Mucosa of descending colon (tissue), 3 donors: ENCODE data around the gene TRIP13. TPM values are rescaled to one million over a fixed set of nuclear protein-coding genes. Genes with fewer than 3 reads are reported as not detected.

Source experiments
- ATAC-seq: fragments of 200-7000 bp; cut with Tn5 transposase; one replicate; pipeline ENCODE4 v1.9.1; 2020; ENCODE audit warnings: mild to moderate bottlenecking, moderate library complexity
- DNase-seq, 3 donors: peaks; one replicate each; pipeline ENCODE4 v3.0.0-alpha.2; 2020
- H3K36me3 ChIP-seq: fragments of 200-600 bp; one replicate; pipeline ENCODE4 v1.8.0; 2021; ENCODE audit warnings: low read depth, mild to moderate bottlenecking
- H3K4me1 ChIP-seq: fragments of 200-600 bp; one replicate; pipeline ENCODE4 v1.8.0; 2021; ENCODE audit warnings: low read depth, mild to moderate bottlenecking
- H3K4me3 ChIP-seq: fragments of 200-600 bp; one replicate; pipeline ENCODE4 v1.8.0; 2021; ENCODE audit warnings: mild to moderate bottlenecking
- H3K9me3 ChIP-seq: fragments of 200-600 bp; one replicate; pipeline ENCODE4 v1.8.0; 2021; ENCODE audit warnings: mild to moderate bottlenecking
- intact Hi-C, 2 donors: fragments of 100-400 bp; cut with DNase I in 1 of 2; cut with micrococcal nuclease in 1 of 2; formaldehyde crosslinking; loops; one replicate each; pipeline versions ENCODE4 v1.11.0 to v1.11.1; 2022; cut with DNase I, micrococcal nuclease
- total RNA-seq, 3 donors: library from RNA; stranded (reverse); fragmentation: NEBNext Ultra II Directional in 2 of 3; extraction: Animal tissue kit (Norgen Biotek cat#: 25700) in 2 of 3; gene quantifications; one replicate each; pipeline versions ENCODE4 v1.2.1 to v1.2.4, GENCODE V29; 2021 to 2023
- TF ChIP-seq, protein P1 (sequence below): fragments of 200-600 bp; IDR thresholded peaks from one replicate; pipeline ENCODE4 v1.8.0; 2022; ENCODE audit warnings: antibody characterized with exemption, mild to moderate bottlenecking
- donor health status: DM: no; HTN: no; CAD: no; lungs with moderate emphysema.
- donor health status: DM: no; HTN: no; CAD: no.
- donor health status: DM: no; HTN: yes; CAD: no.

Gene TRIP13
- total RNA-seq, 3 donors from 2014 or later, result 1.4 to 7.1 (median 2.1) TPM

DNA sequence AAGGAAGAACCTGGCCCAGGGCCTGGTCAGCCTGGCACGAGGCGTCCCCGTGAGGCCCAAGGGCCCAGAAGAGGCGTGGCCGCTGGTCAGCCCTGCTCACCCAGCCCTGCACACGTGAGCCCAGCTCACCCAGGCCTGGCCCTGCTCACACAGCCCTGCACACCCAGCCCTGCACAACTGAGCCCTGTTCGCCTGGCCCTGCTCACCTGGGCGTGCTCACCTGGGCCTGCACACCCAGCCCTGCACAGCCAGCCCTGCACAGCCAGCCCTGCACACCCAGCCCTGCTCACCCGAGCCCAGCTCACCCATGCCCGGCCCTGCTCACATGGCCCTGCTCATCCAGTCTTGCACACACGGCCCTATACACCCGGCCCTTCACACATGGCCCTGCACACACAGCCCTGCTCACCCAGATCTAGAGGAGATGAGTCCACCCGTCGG lies 44.0 kb upstream of the TRIP13 start:
- TF ChIP-seq, protein P1, sequence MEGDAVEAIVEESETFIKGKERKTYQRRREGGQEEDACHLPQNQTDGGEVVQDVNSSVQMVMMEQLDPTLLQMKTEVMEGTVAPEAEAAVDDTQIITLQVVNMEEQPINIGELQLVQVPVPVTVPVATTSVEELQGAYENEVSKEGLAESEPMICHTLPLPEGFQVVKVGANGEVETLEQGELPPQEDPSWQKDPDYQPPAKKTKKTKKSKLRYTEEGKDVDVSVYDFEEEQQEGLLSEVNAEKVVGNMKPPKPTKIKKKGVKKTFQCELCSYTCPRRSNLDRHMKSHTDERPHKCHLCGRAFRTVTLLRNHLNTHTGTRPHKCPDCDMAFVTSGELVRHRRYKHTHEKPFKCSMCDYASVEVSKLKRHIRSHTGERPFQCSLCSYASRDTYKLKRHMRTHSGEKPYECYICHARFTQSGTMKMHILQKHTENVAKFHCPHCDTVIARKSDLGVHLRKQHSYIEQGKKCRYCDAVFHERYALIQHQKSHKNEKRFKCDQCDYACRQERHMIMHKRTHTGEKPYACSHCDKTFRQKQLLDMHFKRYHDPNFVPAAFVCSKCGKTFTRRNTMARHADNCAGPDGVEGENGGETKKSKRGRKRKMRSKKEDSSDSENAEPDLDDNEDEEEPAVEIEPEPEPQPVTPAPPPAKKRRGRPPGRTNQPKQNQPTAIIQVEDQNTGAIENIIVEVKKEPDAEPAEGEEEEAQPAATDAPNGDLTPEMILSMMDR, result no peak
- Histone ChIP-seq H3K9me3 (no peaks in the 10 kb centered on the region), H3K4me3 (no peak overlapping the region), H3K36me3 (no peaks in the 10 kb centered on the region), H3K4me1 (no peaks in the 10 kb centered on the region)
- peak; percentile 19 for ATAC-seq
- intact Hi-C loops, result no loop called here
- DNase-seq, result peak in 1 of 3 donors; percentile 44

DNA sequence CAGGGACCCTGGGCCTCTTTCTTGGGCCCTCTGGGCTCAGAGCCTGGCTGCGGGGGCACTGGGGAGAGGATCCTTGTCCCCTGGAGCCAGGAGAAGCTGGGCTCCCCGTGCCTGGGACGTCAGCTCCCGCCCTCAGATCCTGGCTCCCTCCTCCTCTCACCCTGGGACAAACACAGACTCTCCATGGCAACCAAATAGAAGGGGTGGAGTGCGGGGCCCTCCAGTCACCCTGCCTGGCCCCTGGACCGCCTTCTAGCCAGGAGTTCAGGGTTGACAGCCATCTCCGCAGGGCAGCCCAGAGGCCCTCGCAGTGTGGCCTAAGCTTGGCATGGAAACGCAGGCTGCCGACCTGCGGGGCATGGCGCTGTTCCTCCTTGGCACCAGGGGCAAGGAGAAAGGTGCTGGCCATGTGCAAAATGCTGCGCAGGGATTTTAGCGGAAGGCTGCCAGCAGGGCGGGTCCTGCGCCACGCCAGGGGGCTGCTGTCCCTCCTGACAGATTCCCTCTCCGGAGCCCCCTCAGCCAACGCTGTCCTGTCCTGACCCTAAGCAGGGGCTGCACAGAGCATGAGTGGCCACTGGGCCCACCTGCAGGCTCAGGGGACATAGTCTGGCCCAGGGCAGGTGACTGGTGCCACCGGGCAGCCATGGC lies 42.9 kb upstream of the TRIP13 start:
- intact Hi-C loops, result no loop called here
- no peak overlapping the region for H3K4me3 ChIP-seq

DNA sequence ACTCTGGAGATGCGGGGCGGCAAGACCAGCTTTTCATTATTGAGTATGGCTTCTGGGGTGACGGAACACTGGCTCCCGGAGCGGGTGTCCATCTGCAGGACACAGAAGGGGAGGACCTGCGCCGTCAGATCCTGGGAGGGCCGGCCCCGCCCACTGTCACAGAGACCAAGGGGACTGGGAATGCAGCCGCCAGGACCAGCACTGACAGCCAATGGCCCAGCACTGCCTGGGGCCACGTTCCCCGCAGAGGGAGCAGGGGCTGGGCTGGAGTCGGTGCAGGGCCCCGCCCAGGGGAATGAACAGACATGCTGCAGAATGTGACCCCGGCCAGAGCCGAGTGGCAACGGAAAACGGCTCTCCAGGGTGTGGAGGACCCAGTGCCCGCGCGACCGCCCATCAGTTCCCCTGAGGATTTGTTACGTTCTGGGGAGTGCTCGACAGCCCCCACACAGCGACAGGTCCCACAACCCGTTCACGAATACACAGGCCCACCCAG lies 42.1 kb upstream of the TRIP13 start, which contains the start of gene ZDHHC11:
TSS of gene ZDHHC11 (minus strand) at position 476 of the 496 bp plus-strand sequence. CDS start at position 92, 384 bp downstream.
- peak; percentile 63 for ATAC-seq
- DNase-seq, result peak; percentile 45 to 55 (median 50)

More for the DNA sequence above, 42.9 kb upstream of the TRIP13 start:
- peak; percentile 76 for ATAC-seq
- H3K36me3 ChIP-seq, result no peaks in the 10 kb centered on the region
- H3K9me3 ChIP-seq, result no peaks in the 10 kb centered on the region
- TF ChIP-seq, protein P1, result no peak
- H3K4me1 ChIP-seq, result no peaks in the 10 kb centered on the region
- DNase-seq, result peak in 2 of 3 donors; percentile 19 to 43

DNA sequence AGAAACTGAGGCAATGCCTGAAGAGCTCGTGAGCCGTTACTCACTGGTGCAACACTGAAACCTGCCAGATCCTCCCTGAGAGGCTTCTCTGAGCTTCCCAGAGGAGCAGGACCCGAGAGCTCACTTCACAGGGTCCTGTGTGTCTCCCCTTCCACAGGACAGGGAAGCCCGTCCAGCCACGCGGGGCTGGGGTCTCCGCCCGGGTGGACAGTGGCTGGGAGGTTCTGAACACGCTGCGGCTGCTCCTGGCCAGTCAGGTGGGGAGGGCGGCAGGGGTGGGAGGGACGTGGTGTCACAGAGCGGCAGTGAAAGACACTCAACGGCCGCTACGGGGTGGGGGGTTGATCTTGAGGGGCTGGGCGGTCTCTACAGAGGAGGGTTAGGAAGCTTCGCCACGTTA lies 41.6 kb upstream of the TRIP13 start:
- Histone ChIP-seq H3K36me3 (no peaks in the 10 kb centered on the region), H3K4me3 (no peak overlapping the region), H3K9me3 (no peaks in the 10 kb centered on the region), H3K4me1 (no peaks in the 10 kb centered on the region)
- peak in 1 of 3 donors; percentile 39 for DNase-seq
- intact Hi-C loops, result no loop called here
- TF ChIP-seq, protein P1, result no peak
- ATAC-seq, result no peak

More for the DNA sequence above, 42.1 kb upstream of the TRIP13 start, which contains the start of gene ZDHHC11:
- Histone ChIP-seq H3K9me3 (no peaks in the 10 kb centered on the region), H3K36me3 (no peaks in the 10 kb centered on the region), H3K4me3 (no peak within 1 kb of the TSS), H3K4me1 (no peaks in the 10 kb centered on the region)
- TF ChIP-seq, protein P1, result no peak
- intact Hi-C loops, result no loop called here

DNA sequence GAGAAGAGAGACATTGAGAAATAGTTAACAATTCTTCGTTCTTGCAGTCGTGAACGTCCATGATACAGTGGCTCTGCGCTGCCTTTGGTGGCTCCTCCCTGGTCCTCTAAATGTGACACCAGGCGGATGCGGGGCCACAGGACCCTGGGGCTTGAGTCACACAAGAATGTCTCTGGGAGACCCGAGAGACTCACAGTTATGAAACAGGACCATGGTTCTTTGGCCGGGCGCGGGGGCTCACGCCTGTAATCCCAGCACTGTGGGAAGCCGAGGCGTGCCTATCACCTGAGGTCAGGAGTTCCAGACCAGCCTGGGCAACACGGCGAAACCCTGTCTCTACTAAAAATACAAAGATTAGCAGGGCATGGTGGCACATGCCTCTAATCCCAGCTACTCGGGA lies 41.1 kb upstream of the TRIP13 start:
- no peak for DNase-seq
- no peaks in the 10 kb centered on the region for H3K36me3 ChIP-seq
- TF ChIP-seq, protein P1, result no peak
- H3K4me3 ChIP-seq, result no peak overlapping the region
- intact Hi-C loops, result no loop called here
- H3K4me1 ChIP-seq, result no peaks in the 10 kb centered on the region
- H3K9me3 ChIP-seq, result no peaks in the 10 kb centered on the region
- no peak for ATAC-seq
